ENCODE results near the gene NSUN2. TPM values are rescaled to one million over a fixed set of nuclear protein-coding genes. Genes with fewer than 3 reads are reported as not detected.

Gene NSUN2
- total RNA-seq, 4 donors from 2014 or later: 34.1 to 49.6 (median 41.9) TPM

GRCh38 chr5:6556089-6556801 lies 76.6 kb downstream of the NSUN2 start:
- TF ChIP-seq POLR2A (IDR thresholded peaks at IDR 0.05): no peak
- TF ChIP-seq CTCF (IDR thresholded peaks at IDR 0.05): no peak
- DNase-seq: no peak
- Histone ChIP-seq H3K9me3 (no peaks in the 10 kb centered on the region), H3K4me3 (replicated peaks in 1 of 3) (no peak overlapping the region), H3K27ac (no peak overlapping the region), H3K27me3 (no peaks in the 10 kb centered on the region), H3K36me3 (no peaks in the 10 kb centered on the region), H3K4me1 (no peaks in the 10 kb centered on the region)
- 72 to 81% methylated on average over 6 to 7 of the region's 8 CpGs for WGBS, 2 donors
- intact Hi-C loops (cut with DNase I): no loop called here

DNA sequence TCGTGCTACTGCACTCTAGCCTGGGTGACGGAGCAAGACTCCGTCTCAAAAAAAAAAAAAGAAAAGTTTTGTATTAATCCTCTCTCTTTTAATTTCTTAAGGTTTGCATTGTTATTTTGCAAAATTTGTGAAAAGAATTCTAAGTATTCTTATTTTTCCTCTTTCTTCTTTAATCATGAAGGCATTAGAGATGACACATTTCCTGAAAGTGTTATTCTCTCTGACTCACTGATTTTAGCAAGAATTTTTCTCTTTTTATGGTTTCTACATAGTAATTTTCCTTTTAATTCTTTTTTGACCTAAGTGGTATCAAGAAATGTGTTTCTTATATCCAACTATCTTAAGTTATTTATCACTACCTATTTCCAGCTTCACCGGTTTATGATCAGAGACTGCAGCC lies 78.0 kb downstream of the NSUN2 start:
- TF ChIP-seq CTCF (IDR thresholded peaks at IDR 0.05): no peak
- TF ChIP-seq POLR2A (IDR thresholded peaks at IDR 0.05): no peak
- DNase-seq: no peak
- Histone ChIP-seq H3K4me3 (replicated peaks in 1 of 3) (no peak overlapping the region), H3K27ac (no peak overlapping the region), H3K36me3 (no peaks in the 10 kb centered on the region), H3K4me1 (no peaks in the 10 kb centered on the region), H3K27me3 (no peaks in the 10 kb centered on the region), H3K9me3 (no peaks in the 10 kb centered on the region)
- WGBS, 2 donors: 75 to 93% methylated on average over 4 of the region's 4 CpGs
- intact Hi-C loops (cut with DNase I): no loop called here

- Histone ChIP-seq H3K27me3 (no peaks in the 10 kb centered on the region), H3K27ac (no peak overlapping the region), H3K36me3 (no peaks in the 10 kb centered on the region), H3K9me3 (no peaks in the 10 kb centered on the region), H3K4me1 (no peaks in the 10 kb centered on the region), H3K4me3 (replicated peaks in 1 of 3) (no peak overlapping the region)
- DNase-seq: no peak
- intact Hi-C loops (cut with DNase I): no loop called here
- WGBS, 2 donors: 71 to 83% methylated on average over 11 of the region's 11 CpGs
- TF ChIP-seq POLR2A (IDR thresholded peaks at IDR 0.05) (no peak), CTCF (IDR thresholded peaks at IDR 0.05) (no peak)
Observed at GRCh38 chr5:6553972-6554371, 78.9 kb downstream of the NSUN2 start.

DNA sequence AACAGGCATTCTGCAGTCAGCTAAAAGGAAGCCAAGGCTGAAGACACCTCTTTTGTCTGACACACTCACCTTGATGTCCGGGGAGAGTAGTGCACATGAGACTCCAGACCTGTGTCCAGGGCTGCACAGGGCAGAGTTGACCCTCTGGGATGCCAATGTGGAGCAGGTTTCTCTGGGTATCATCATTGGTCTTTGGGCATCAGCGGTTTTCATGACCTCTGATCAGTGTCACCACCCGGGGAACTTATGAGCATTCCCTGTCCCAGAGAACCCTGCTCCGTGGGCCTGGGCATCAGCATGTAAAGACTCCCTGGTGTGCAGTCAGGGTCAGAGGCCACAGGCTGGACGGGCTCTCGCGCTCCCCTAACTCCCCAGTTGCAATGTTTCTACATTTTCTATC lies 80.2 kb downstream of the NSUN2 start:
- H3K27me3 ChIP-seq: no peaks in the 10 kb centered on the region
- no peaks in the 10 kb centered on the region for H3K9me3 ChIP-seq
- no peak overlapping the region for H3K4me3 ChIP-seq (replicated peaks in 1 of 3)
- DNase-seq: no peak
- H3K4me1 ChIP-seq: no peaks in the 10 kb centered on the region
- H3K27ac ChIP-seq: no peak overlapping the region
- H3K36me3 ChIP-seq: no peaks in the 10 kb centered on the region
- WGBS, 2 donors: 79 to 89% methylated on average over 7 of the region's 7 CpGs
- intact Hi-C loops (cut with DNase I): no loop called here
- TF ChIP-seq POLR2A (IDR thresholded peaks at IDR 0.05) (no peak), CTCF (IDR thresholded peaks at IDR 0.05) (no peak)

- Histone ChIP-seq H3K4me3 (replicated peaks in 1 of 3) (no peak overlapping the region), H3K36me3 (no peaks in the 10 kb centered on the region), H3K27me3 (no peaks in the 10 kb centered on the region), H3K27ac (no peak overlapping the region), H3K9me3 (no peaks in the 10 kb centered on the region), H3K4me1 (no peaks in the 10 kb centered on the region)
- 96 to 99% methylated on average over 6 of the region's 6 CpGs for WGBS, 2 donors
- intact Hi-C loops (cut with DNase I): no loop called here
- TF ChIP-seq CTCF (IDR thresholded peaks at IDR 0.05): no peak
- no peak for TF ChIP-seq POLR2A (IDR thresholded peaks at IDR 0.05)
- no peak for DNase-seq
Observed at GRCh38 chr5:6551955-6552313, 80.9 kb downstream of the NSUN2 start.

Data from thyroid gland (tissue), 4 donors.